ENCODE results near the gene TEX48.

TEX48 gene

DNA sequence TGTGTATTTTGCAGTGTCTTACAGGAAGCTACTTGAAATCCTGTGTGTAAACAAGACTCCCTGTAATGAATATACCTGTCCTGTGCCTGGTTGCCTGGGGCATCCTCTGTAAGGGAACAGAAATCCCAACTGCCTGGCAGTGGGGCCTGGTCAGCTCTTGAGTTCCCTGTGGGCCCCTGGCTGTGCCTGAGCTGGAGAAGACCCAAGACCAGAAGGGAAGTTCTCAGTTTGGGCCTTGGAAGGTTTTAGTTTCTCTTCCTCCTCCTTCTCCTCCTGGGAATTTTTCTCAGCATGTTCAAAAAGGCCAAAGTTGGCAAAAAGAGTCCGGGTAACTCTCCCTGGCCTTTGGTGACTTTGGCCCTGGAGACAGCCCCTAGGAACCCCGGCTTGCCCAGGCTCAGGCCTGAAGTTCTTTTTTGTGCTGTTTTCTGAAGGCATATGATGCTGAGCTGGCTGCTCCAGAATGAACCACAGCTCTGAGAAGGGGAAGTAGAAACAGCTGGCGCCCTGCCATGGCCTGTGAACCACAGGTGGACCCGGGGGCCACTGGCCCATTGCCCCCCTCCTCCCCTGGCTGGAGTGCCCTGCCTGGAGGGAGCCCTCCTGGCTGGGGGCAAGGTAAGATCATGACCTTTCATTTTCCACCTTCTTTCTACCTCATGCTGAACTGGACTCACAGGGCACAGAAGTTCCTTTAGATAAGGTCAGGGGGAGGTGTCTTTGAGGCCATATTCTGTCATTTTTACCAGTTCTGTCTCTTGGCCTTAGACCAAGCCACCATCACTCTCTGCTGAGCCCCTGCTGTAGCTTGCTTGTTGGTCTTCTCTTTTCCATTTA is 65.1 kb downstream of the TEX48 start:
- no peak for DNase-seq

Measured in NCI-H2171 treated with DMSO at 0.1 percent for 48 hours (cell line).